ENCODE data around the gene CEPT1. TPM values are rescaled to one million over a fixed set of nuclear protein-coding genes. Genes with fewer than 3 reads are reported as not detected.

Gene CEPT1
- total and polyA plus RNA-seq, 10 of the 15 experiments (the other 5 are each of a cell fraction or from before 2014, with no cell fraction given): 29.4 to 77.9 (median 54.8) TPM

DNA sequence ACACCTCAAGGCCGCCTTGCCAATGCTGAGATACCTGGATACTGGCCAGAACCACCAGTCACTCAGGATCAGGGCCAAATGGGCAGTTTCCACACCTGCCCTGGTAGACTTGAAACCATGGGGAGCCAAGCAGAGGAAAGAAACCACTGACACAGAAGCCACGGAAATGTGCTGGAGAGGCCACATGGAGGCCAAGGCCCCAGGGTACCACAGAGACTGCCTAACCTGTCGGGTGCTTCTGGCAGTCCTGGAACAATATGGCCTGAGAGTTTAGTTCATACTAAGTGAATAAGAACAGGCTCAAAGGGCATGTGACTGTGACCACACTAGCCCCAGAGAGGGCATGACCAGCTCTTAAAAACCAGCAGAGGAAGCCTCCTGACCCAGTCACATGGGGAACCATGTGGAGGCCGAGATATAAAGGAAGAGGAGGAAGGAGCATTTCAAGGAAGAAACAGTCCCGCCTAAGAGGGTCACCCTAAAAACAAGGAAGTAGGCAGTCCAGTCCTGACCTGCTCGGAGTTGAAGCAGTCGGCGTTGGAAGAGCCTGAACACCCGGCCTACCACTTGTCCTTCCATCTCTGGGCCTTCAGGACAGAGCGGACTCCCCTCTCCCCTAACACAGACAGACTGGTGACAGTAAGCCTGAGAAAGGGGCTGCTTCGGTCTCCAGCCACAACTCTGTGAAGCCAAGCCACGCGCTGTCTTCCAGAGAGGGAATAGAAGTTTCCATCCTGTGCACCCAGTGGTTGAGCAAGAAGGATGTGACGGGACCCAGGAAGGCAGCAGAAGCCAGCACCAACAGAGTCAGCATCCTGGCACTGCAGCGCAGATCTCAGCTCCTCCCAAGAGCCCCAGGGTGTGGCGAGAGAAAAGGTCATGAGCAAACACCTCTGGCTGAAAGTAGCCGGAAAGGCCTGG, 60.1 kb downstream of the CEPT1 start, which contains the start of gene DENND2D (continued):
- TF ChIP-seq, protein P1, sequence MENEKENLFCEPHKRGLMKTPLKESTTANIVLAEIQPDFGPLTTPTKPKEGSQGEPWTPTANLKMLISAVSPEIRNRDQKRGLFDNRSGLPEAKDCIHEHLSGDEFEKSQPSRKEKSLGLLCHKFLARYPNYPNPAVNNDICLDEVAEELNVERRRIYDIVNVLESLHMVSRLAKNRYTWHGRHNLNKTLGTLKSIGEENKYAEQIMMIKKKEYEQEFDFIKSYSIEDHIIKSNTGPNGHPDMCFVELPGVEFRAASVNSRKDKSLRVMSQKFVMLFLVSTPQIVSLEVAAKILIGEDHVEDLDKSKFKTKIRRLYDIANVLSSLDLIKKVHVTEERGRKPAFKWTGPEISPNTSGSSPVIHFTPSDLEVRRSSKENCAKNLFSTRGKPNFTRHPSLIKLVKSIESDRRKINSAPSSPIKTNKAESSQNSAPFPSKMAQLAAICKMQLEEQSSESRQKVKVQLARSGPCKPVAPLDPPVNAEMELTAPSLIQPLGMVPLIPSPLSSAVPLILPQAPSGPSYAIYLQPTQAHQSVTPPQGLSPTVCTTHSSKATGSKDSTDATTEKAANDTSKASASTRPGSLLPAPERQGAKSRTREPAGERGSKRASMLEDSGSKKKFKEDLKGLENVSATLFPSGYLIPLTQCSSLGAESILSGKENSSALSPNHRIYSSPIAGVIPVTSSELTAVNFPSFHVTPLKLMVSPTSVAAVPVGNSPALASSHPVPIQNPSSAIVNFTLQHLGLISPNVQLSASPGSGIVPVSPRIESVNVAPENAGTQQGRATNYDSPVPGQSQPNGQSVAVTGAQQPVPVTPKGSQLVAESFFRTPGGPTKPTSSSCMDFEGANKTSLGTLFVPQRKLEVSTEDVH (IDR thresholded peaks at IDR 0.05; ENCODE audit: low read depth, partially characterized antibody): no peak
- TF ChIP-seq ZNF24 (IDR thresholded peaks at IDR 0.05) (no peak), FOXM1 (IDR thresholded peaks at IDR 0.05; ENCODE audit: low read depth, low read length) (no peak), ZZZ3 (IDR thresholded peaks at IDR 0.05; ENCODE audit: control insufficient read depth, insufficient read length, low read depth) (no peak), ZNF207 (IDR thresholded peaks at IDR 0.05; ENCODE audit: borderline replicate concordance) (no peak), IKZF1 (conservative IDR thresholded peaks at IDR 0.05) (peak; percentile 85), NR2F1 (conservative IDR thresholded peaks at IDR 0.05) (peak; percentile 70), ZSCAN29 (IDR thresholded peaks at IDR 0.05) (no peak), BRCA1 (IDR thresholded peaks at IDR 0.05; ENCODE audit: low read depth, low read length) (no peak), SUPT20H (IDR thresholded peaks at IDR 0.05; ENCODE audit: borderline replicate concordance, control insufficient read depth, low read depth, low read length) (no peak), MXI1 (IDR thresholded peaks at IDR 0.05; ENCODE audit: low read depth, low read length) (peak; percentile 89), NFYA (IDR thresholded peaks at IDR 0.05; ENCODE audit: borderline replicate concordance, low read depth, low read length) (no peak), SMC3 (IDR thresholded peaks at IDR 0.05; ENCODE audit: borderline replicate concordance, low read length) (no peak), PAX5 (IDR thresholded peaks at IDR 0.05; ENCODE audit: borderline replicate concordance, low read depth, low read length) (no peak), ATF7 (IDR thresholded peaks at IDR 0.05; ENCODE audit: low read depth) (peak; percentile 76), TARDBP (IDR thresholded peaks at IDR 0.05; ENCODE audit: borderline replicate concordance) (no peak), STAT3 (IDR thresholded peaks at IDR 0.05; ENCODE audit: low read depth, low read length) (0 out of 2 replicates have a peak, but pooled peaks have one; percentile 55), CREM (IDR thresholded peaks at IDR 0.05; ENCODE audit: low read depth) (no peak)
- TF ChIP-seq, protein P2, sequence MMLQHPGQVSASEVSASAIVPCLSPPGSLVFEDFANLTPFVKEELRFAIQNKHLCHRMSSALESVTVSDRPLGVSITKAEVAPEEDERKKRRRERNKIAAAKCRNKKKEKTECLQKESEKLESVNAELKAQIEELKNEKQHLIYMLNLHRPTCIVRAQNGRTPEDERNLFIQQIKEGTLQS (IDR thresholded peaks at IDR 0.05; ENCODE audit: borderline replicate concordance, extremely low read depth, low read depth, low read length): peak; percentile 90
- TF ChIP-seq, protein P3, sequence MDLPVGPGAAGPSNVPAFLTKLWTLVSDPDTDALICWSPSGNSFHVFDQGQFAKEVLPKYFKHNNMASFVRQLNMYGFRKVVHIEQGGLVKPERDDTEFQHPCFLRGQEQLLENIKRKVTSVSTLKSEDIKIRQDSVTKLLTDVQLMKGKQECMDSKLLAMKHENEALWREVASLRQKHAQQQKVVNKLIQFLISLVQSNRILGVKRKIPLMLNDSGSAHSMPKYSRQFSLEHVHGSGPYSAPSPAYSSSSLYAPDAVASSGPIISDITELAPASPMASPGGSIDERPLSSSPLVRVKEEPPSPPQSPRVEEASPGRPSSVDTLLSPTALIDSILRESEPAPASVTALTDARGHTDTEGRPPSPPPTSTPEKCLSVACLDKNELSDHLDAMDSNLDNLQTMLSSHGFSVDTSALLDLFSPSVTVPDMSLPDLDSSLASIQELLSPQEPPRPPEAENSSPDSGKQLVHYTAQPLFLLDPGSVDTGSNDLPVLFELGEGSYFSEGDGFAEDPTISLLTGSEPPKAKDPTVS (IDR thresholded peaks at IDR 0.05; ENCODE audit: low read depth, low read length): no peak
- TF ChIP-seq, protein P4, sequence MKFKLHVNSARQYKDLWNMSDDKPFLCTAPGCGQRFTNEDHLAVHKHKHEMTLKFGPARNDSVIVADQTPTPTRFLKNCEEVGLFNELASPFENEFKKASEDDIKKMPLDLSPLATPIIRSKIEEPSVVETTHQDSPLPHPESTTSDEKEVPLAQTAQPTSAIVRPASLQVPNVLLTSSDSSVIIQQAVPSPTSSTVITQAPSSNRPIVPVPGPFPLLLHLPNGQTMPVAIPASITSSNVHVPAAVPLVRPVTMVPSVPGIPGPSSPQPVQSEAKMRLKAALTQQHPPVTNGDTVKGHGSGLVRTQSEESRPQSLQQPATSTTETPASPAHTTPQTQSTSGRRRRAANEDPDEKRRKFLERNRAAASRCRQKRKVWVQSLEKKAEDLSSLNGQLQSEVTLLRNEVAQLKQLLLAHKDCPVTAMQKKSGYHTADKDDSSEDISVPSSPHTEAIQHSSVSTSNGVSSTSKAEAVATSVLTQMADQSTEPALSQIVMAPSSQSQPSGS (IDR thresholded peaks at IDR 0.05; ENCODE audit: low read length): no peak
- TF ChIP-seq, protein P5, sequence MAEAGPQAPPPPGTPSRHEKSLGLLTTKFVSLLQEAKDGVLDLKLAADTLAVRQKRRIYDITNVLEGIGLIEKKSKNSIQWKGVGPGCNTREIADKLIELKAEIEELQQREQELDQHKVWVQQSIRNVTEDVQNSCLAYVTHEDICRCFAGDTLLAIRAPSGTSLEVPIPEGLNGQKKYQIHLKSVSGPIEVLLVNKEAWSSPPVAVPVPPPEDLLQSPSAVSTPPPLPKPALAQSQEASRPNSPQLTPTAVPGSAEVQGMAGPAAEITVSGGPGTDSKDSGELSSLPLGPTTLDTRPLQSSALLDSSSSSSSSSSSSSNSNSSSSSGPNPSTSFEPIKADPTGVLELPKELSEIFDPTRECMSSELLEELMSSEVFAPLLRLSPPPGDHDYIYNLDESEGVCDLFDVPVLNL (IDR thresholded peaks at IDR 0.05; ENCODE audit: low read depth, low read length): no peak
- TF ChIP-seq, protein P6, sequence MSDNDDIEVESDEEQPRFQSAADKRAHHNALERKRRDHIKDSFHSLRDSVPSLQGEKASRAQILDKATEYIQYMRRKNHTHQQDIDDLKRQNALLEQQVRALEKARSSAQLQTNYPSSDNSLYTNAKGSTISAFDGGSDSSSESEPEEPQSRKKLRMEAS (IDR thresholded peaks at IDR 0.05; ENCODE audit: low read depth, low read length): peak; percentile 89; the same call in 1 of the 2 replicates

Data from GM12878 (cell line).